ENCODE measurements around the gene ACSM2B.
"Not testable (repeated sequence)": the region's sequence is repeated elsewhere in the genome, so short reads cannot be mapped to it uniquely, and the experiment has no call there.

ACSM2B gene

DNA sequence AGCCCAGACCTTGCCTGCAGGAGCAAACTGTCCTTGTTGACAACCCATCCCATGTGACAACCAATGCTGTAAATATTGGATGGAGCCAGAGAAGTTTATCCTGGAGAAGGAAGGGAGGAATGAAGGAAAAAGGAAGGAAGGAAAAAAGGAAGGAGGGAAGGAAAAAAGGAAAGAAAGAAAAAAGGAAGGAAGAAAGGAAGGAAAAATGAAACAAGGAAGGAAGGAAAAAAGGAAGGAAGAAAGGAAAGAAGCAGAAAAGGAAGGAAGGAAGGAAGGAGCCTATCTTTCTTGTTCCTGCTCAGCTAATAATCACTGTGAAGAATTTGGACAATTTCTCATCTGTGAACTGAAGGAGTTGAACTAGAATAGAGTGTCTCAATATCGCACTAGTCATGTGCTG is 56.1 kb downstream of the ACSM2B start:
- no peak for DNase-seq

DNA sequence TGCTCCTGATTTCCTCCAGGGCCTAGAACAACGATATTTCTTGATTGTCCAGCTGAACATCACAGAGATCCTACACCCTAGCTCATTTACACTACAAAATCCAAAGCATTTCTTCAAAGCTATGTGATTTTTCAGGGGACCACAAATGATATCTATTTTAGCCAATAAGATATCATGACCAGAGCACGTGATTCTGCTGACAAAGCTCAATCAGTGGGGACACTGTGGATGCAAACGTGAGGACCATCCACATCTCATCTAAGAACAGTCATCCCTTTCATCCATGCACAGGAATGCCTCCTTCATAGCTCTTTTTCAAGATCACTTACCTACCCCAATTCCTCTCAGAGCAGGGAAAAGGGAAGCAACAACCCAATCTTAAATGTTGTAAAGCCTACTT is 56.9 kb downstream of the ACSM2B start:
- DNase-seq: no peak

GRCh38 chr16:20517149-20517548 is 59.0 kb downstream of the ACSM2B start:
- no peak for DNase-seq

DNA sequence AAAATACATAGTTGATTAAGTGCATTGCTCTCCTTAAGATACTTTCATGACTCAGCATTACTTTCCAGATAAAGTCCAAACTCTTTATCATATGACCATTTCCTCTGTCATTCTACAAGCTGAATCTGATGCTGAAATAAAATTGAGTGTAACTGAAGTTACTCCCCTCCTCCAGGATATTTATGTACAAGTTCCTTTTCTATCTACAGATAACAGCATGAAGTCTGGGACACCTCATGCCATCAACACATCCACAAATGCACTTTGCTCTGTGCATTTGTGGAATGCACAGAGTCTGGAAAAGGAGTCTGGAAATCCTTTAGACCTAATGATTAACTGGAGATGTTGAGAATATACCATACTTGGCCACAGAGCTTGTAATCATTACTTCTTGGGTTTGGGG is 60.5 kb downstream of the ACSM2B start:
- DNase-seq: no peak

- DNase-seq: no peak
These were observed 65.8 kb downstream of the ACSM2B start for GRCh38 chr16:20510323-20510722.

DNA sequence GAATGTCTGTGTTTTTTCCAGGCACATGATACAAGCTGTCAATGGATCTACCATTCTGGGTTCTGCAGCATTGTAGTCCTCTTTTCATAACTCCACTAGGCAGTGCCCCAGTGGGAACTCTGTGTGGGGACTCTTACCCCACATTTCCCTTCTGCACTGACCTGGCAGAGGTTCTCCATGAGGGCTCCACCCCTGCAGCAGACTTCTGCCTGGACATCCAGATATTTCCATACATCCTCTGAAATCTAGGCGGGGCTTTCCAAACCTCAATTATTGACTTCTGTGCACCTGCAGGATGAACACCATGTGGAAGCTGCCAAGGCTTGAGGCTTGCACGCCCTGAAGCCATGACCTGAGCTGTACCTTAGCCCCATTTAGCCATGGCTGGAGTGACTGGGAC is 68.9 kb downstream of the ACSM2B start:
- DNase-seq: no peak

- DNase-seq: no peak
These were observed 71.7 kb downstream of the ACSM2B start for GRCh38 chr16:20504418-20504817.

DNA sequence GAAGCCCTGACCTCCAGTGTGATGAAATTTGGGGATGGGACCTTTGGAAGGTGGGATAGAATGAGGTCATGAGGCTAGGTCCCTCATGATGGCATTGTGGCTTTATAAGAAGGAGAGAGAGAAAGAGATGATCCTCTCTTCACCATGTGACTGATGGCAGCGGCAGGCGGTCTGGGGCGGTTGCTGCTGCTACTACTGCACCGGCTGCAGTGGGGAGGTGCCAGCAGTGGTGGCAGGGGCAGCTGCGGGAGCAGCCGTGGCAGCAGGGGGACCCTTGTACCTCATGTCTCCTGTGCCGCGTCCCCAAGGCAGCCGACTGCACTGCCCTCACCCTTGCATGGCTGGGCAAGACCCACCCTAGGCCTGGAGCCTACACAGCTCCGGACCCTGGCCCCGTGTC is 84.7 kb downstream of the ACSM2B start:
- DNase-seq: not testable (repeated sequence)

DNA sequence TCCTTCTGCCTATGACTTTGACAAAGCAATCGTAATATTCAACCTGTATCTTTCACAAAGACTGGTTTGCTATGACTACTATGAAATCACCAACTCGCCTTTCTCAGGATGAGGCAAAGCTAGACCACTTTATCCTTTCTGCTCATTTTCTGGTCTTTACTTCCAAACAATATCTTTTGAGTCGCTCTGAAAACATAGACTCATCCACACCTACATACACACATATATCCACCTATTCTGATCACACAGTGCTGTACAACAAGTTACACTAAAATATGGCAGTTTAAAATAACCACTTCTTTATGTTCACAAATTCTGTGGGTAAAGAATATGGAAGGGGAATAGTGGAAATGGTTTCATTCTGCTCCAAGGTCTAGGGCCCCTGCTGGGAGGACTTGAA is 85.2 kb downstream of the ACSM2B start:
- not testable (repeated sequence) for DNase-seq

All from OCI-M1 (cell line).